Activated T-helper 1 cell treated with anti-CD3 and anti-CD28 coated beads, Interleukin-12 subunit alpha, Interleukin-12 subunit beta, Interleukin-2, Interleukin-4 antibody, amounts not matched to agents 30 ng/mL and 10 ng/mL and 1 ng/mL, durations not matched to agents 14 hours and 24 hours and 36 hours (primary cell): ENCODE measurements around the gene TTC39B. TPM values are rescaled to one million over a fixed set of nuclear protein-coding genes. Genes with fewer than 3 reads are reported as not detected.
A peak's percentile ranks its signal among the peaks of the same experiment; 100 is the strongest.

ENCODE experiments used
- DNase-seq: peaks from one replicate; pipeline ENCODE4 v3.0.0; 2021; ENCODE audit warnings: low spot score
- H3K27ac Mint-ChIP-seq: one replicate; pipeline ENCODE4 v1.8.0; 2021; ENCODE audit warnings: mild to moderate bottlenecking, mixed read lengths
- H3K27me3 Mint-ChIP-seq: one replicate; pipeline ENCODE4 v1.8.0; 2022; ENCODE audit warnings: mild to moderate bottlenecking, moderate library complexity, mixed read lengths; ENCODE audit not compliant: insufficient read depth
- H3K36me3 Mint-ChIP-seq: one replicate; pipeline ENCODE4 v1.8.0; 2021; ENCODE audit warnings: low read depth, mixed read lengths
- H3K4me1 Mint-ChIP-seq: one replicate; pipeline ENCODE4 v1.8.0; 2021; ENCODE audit warnings: low read depth, mixed read lengths
- H3K4me3 Mint-ChIP-seq: one replicate; pipeline ENCODE4 v1.8.0; 2021; ENCODE audit warnings: mild to moderate bottlenecking, moderate library complexity, mixed read lengths
- H3K9me3 Mint-ChIP-seq: one replicate; pipeline ENCODE4 v1.8.0; 2021; ENCODE audit warnings: mixed read lengths
- intact Hi-C: fragments of 100-400 bp; cut with micrococcal nuclease; formaldehyde crosslinking; loops from one replicate; pipeline ENCODE4 v1.15.1; 2024
- total RNA-seq: library from RNA; stranded (reverse); gene quantifications from 2 replicates; pipeline ENCODE4 v1.2.3, GENCODE V29; 2022

TTC39B gene
- 23.8 and 26.1 TPM in 2 replicates for total RNA-seq

GRCh38 chr9:15306757-15307522 lies at the start of gene TTC39B:
TTC39B (minus strand) TSS chr9:15307216; CDS start chr9:15307125, 91 bp downstream.
- Mint-ChIP-seq H3K4me1 (peaks cover 57% of the 10 kb centered on the region), H3K9me3 (no peaks in the 10 kb centered on the region)
- intact Hi-C loops, result loop anchor here (1.0 kb wide), 4 partner anchors 8 to 245 kb away; partner anchors contain the start of gene SNAPC3

GRCh38 chr9:15355669-15356068 lies 48.7 kb upstream of the TTC39B start:
- no peak for DNase-seq
- Mint-ChIP-seq H3K27me3 (peaks cover 2% of the 10 kb centered on the region), H3K9me3 (no peaks in the 10 kb centered on the region), H3K4me3 (no peak overlapping the region), H3K4me1 (peaks cover 23% of the 10 kb centered on the region), H3K27ac (no peak overlapping the region), H3K36me3 (no peaks in the 10 kb centered on the region)
- intact Hi-C loops, result loop anchor here (2.0 to 10.0 kb wide), 3 partner anchors 67 to 249 kb away; partner anchors contain the start of gene SNAPC3

More at GRCh38 chr9:15306757-15307522, at the start of gene TTC39B:
- peak within 1 kb of the TSS; percentile 95 for H3K27ac Mint-ChIP-seq
- peaks cover 15% of the 10 kb centered on the region for H3K36me3 Mint-ChIP-seq
- H3K27me3 Mint-ChIP-seq, result no peaks in the 10 kb centered on the region
- H3K4me3 Mint-ChIP-seq, result peak within 1 kb of the TSS; percentile 98
- peak; percentile 82 for DNase-seq

- H3K27ac Mint-ChIP-seq, result no peak overlapping the region
- peaks cover 23% of the 10 kb centered on the region for H3K4me1 Mint-ChIP-seq
- intact Hi-C loops, result loop anchor here (10.0 kb wide), 1 partner anchor 250 kb away; no protein-coding TSS in a partner anchor
- H3K27me3 Mint-ChIP-seq, result peaks cover 2% of the 10 kb centered on the region
- H3K9me3 Mint-ChIP-seq, result no peaks in the 10 kb centered on the region
- H3K4me3 Mint-ChIP-seq, result no peak overlapping the region
- DNase-seq, result no peak
- no peaks in the 10 kb centered on the region for H3K36me3 Mint-ChIP-seq
These were observed 47.7 kb upstream of the TTC39B start for GRCh38 chr9:15354713-15355112.

- H3K9me3 Mint-ChIP-seq, result no peaks in the 10 kb centered on the region
- no peak for DNase-seq
- H3K36me3 Mint-ChIP-seq, result no peaks in the 10 kb centered on the region
- intact Hi-C loops, result loop anchor here (10.0 kb wide), 1 partner anchor 251 kb away; no protein-coding TSS in a partner anchor
- H3K4me1 Mint-ChIP-seq, result peaks cover 23% of the 10 kb centered on the region
- no peak overlapping the region for H3K4me3 Mint-ChIP-seq
- no peak overlapping the region for H3K27ac Mint-ChIP-seq
- H3K27me3 Mint-ChIP-seq, result peaks cover 2% of the 10 kb centered on the region
These were observed 46.9 kb upstream of the TTC39B start for GRCh38 chr9:15353892-15354291.

- Mint-ChIP-seq H3K4me1 (peaks cover 22% of the 10 kb centered on the region), H3K27ac (no peak overlapping the region), H3K4me3 (no peak overlapping the region), H3K9me3 (no peaks in the 10 kb centered on the region), H3K36me3 (no peaks in the 10 kb centered on the region), H3K27me3 (no peaks in the 10 kb centered on the region)
- DNase-seq, result no peak
- intact Hi-C loops, result loop anchor here (10.0 kb wide), 1 partner anchor 252 kb away; no protein-coding TSS in a partner anchor
These were observed 45.3 kb upstream of the TTC39B start for GRCh38 chr9:15352306-15352705.

GRCh38 chr9:15349892-15350761 lies 43.1 kb upstream of the TTC39B start:
- H3K9me3 Mint-ChIP-seq, result no peaks in the 10 kb centered on the region
- H3K27ac Mint-ChIP-seq, result no peak overlapping the region
- no peaks in the 10 kb centered on the region for H3K27me3 Mint-ChIP-seq
- intact Hi-C loops, result loop anchor here (10.0 kb wide), 1 partner anchor 255 kb away; no protein-coding TSS in a partner anchor
- DNase-seq, result no peak
- no peaks in the 10 kb centered on the region for H3K36me3 Mint-ChIP-seq
- no peak overlapping the region for H3K4me3 Mint-ChIP-seq
- H3K4me1 Mint-ChIP-seq, result peaks cover 16% of the 10 kb centered on the region

- no peak overlapping the region for H3K4me3 Mint-ChIP-seq
- H3K27ac Mint-ChIP-seq, result no peak overlapping the region
- DNase-seq, result no peak
- no peaks in the 10 kb centered on the region for H3K27me3 Mint-ChIP-seq
- intact Hi-C loops, result no loop called here
- peaks cover 8% of the 10 kb centered on the region for H3K9me3 Mint-ChIP-seq
- H3K4me1 Mint-ChIP-seq, result peaks cover 7% of the 10 kb centered on the region
- peaks cover 1% of the 10 kb centered on the region for H3K36me3 Mint-ChIP-seq
These were observed 39.8 kb upstream of the TTC39B start for GRCh38 chr9:15346837-15347236.

- H3K4me3 Mint-ChIP-seq, result no peak overlapping the region
- peaks cover 1% of the 10 kb centered on the region for H3K36me3 Mint-ChIP-seq
- H3K9me3 Mint-ChIP-seq, result peaks cover 17% of the 10 kb centered on the region
- DNase-seq, result no peak
- H3K27me3 Mint-ChIP-seq, result no peaks in the 10 kb centered on the region
- no peaks in the 10 kb centered on the region for H3K4me1 Mint-ChIP-seq
- H3K27ac Mint-ChIP-seq, result no peak overlapping the region
- intact Hi-C loops, result no loop called here
These were observed 37.2 kb upstream of the TTC39B start for GRCh38 chr9:15344191-15344590.

- intact Hi-C loops, result no loop called here
These were observed 26.4 kb upstream of the TTC39B start for GRCh38 chr9:15333376-15333881.

GRCh38 chr9:15332939-15333338 lies 25.9 kb upstream of the TTC39B start:
- no peak for DNase-seq
- no peaks in the 10 kb centered on the region for H3K4me1 Mint-ChIP-seq
- H3K27me3 Mint-ChIP-seq, result peaks cover 26% of the 10 kb centered on the region
- no peak overlapping the region for H3K4me3 Mint-ChIP-seq
- no peak overlapping the region for H3K27ac Mint-ChIP-seq
- H3K9me3 Mint-ChIP-seq, result no peaks in the 10 kb centered on the region
- intact Hi-C loops, result no loop called here
- H3K36me3 Mint-ChIP-seq, result no peaks in the 10 kb centered on the region

More at GRCh38 chr9:15333376-15333881, 26.4 kb upstream of the TTC39B start:
- Mint-ChIP-seq H3K9me3 (no peaks in the 10 kb centered on the region), H3K4me1 (no peaks in the 10 kb centered on the region), H3K4me3 (no peak overlapping the region), H3K36me3 (no peaks in the 10 kb centered on the region), H3K27me3 (peaks cover 26% of the 10 kb centered on the region), H3K27ac (no peak overlapping the region)
- no peak for DNase-seq

GRCh38 chr9:15329539-15330109 lies 22.6 kb upstream of the TTC39B start:
- DNase-seq, result no peak
- no peak overlapping the region for H3K4me3 Mint-ChIP-seq
- no peaks in the 10 kb centered on the region for H3K36me3 Mint-ChIP-seq
- H3K27me3 Mint-ChIP-seq, result peaks cover 24% of the 10 kb centered on the region
- H3K4me1 Mint-ChIP-seq, result no peaks in the 10 kb centered on the region
- H3K9me3 Mint-ChIP-seq, result peaks cover under 1% of the 10 kb centered on the region
- no peak overlapping the region for H3K27ac Mint-ChIP-seq
- intact Hi-C loops, result no loop called here

- Mint-ChIP-seq H3K27me3 (peaks cover 21% of the 10 kb centered on the region), H3K27ac (no peak overlapping the region), H3K4me1 (no peaks in the 10 kb centered on the region), H3K36me3 (no peaks in the 10 kb centered on the region), H3K4me3 (no peak overlapping the region), H3K9me3 (peaks cover 7% of the 10 kb centered on the region)
- intact Hi-C loops, result no loop called here
- DNase-seq, result no peak
These were observed 21.9 kb upstream of the TTC39B start for GRCh38 chr9:15328946-15329345.
